NCI-H1417 (cell line): ENCODE data around the gene HLA-DQB1.
"Not testable (repeated sequence)": the region's sequence is repeated elsewhere in the genome, so short reads cannot be mapped to it uniquely, and the experiment has no call there.

ENCODE experiments used
- DNase-seq, 3 experiments: peaks; one replicate each; lab custom pipeline; 2025; lab: John Stamatoyannopoulos, UW

Gene HLA-DQB1

DNA sequence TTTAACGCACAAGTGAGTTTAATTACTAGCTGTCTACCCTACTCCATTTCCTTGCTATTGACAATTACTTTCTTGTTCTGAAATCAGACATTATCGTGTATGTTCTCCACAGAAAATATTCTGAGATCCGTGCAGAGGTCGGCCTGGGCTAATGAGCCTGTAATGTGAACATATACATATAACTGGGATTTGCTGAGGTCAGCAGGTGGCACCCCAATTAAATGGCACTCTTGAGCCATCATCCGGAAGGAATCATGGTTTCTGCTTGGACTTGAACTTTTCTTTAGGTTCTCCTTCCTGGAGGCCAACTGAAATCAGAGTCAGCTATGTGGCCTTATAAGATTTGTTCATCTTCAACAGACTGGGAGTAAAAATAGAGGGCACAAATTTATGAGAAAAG is 3.6 kb downstream of the HLA-DQB1 start:
- no peak for DNase-seq

DNA sequence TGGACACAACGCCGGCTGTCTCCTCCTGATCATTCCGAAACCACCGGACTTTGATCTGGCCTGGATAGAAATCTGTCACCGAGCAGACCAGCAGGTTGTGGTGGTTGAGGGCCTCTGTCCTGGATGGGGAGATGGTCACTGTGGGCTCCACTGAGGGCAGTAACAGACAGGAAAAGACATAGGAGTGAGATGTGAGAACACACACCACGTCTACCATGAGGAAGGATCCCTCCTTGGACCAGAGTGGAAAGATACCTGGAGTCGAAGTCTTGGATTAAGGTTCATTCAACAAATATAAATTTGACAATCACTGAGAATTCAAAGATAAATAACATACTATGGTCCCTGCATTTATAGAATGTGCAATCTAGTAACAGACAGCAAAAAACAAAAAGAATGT is 4.4 kb downstream of the HLA-DQB1 start:
- no peak for DNase-seq

DNA sequence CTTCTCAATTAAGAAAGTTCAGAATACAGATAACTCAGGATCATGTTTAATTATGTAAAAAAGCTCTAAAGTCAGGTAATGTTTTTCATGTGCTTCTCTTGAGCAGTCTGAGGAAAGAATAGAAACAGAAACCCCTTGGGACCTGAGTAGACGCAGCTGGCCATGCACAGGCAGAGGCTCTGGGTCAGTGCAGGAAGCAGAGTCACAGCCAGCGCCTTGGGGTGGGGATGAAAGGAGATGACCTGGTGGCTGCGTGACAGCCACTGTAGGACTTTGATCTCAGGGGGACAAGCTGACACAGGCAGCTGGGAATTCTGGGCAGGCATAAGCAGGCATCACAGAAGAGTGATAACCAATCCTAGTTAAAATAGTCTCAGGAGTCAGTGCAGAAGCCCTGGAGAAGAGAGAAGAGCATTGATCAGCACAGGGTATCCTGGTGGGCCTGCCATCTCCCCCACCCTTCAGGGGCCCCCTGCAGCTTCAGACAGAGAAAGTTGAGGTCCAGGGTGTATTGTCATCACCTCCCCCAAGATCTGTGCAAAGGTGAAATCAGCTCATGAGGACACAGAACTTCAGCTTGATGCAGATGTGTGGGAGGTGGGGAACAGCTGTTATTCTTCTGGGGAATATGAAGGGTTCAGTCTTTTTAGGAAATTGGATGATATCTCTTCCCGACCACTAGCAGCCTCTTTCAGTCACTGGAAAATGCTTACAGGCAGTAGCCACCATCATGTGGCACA is 6.4 kb downstream of the HLA-DQB1 start:
- no peak for DNase-seq

DNA sequence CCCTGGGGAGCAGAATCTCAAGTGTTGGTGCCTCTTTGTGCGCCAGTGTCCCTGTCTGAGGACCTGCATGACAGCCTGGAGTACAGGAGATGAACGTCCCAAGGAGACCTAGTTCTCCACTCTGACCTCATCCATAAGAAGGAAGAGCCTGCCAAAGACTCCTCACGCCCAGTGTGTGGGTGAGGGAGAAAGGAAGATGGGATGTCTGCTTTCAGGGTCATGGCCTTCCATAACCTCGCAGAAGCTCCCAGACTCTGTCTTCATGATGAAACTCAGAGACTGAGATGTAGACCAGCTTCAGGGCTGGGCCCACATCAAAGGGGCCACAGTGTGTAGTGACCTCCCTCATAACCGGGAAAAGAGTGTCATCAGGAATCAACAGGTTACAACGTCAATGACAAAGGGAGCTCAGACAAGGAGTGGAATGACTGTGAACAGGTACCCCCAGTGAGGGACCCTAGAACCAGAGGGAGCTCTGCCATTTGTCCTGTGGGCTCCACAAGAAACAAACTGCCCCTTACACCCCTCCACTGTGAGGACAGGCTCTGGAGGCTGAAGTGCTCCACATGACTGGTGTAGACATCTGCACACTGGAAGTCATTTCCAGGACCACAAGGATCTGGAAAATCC is 8.1 kb downstream of the HLA-DQB1 start:
- no peak for DNase-seq

DNA sequence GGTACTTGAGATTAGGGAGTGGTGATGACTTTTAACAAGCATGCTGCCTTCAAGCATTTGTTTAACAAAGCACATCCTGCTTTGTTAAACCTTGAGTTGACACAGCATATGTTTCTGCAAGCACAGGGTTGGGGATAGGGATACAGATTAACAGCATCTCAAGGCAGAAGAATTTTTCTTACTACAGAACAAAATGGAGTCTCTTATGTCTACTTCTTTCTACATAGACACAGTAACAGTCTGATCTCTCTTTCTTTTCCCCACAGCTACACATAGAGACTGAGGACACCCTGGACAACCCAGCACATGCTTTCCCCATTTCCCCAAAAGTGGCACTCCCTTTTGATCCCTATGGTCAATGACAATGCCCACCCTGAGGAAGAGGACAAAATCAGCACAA is 8.6 kb downstream of the HLA-DQB1 start:
- not testable (repeated sequence) for DNase-seq

DNA sequence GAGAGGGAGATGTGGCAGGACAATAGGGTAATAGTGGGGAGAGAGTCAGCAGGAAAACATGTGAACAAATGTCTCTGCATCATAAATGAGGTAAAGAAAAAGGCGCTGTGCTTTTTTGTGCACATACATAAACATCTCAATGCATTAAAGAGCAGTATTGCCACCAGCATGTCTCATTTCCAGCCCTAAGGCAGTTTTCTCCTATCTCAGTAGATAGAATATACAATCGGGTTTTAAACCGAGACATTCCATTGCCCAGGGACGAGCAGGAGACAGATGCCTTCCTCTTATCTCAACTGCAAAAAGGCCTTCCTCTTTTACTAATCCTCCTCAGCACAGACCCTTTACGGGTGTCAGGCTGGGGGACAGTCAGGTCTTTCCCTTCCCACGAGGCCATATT is 9.1 kb downstream of the HLA-DQB1 start:
- DNase-seq, result not testable (repeated sequence)

DNA sequence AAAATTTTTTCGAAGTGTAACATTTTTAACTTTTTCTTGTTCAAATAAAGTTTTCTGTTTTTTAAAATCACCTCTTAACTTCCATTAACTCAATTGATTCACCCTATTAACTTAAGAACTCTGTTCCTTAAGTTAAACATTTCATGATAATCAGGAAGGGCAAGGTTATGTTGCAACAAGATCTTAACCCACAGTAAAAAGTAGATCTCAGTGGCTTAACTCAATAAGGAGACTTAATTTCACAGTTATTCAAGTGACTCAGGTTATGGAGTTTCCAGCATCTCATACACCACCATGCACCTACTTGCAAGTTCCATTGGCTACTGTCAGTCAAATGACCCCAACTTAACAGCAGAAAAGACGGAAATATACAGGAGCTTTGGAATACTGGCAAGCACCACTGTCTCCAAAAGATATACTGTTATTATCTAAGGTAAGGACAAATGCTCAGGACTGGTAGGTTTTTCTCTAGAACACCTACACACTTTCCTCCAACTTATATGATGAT is 11.2 kb downstream of the HLA-DQB1 start:
- DNase-seq, result no peak

DNA sequence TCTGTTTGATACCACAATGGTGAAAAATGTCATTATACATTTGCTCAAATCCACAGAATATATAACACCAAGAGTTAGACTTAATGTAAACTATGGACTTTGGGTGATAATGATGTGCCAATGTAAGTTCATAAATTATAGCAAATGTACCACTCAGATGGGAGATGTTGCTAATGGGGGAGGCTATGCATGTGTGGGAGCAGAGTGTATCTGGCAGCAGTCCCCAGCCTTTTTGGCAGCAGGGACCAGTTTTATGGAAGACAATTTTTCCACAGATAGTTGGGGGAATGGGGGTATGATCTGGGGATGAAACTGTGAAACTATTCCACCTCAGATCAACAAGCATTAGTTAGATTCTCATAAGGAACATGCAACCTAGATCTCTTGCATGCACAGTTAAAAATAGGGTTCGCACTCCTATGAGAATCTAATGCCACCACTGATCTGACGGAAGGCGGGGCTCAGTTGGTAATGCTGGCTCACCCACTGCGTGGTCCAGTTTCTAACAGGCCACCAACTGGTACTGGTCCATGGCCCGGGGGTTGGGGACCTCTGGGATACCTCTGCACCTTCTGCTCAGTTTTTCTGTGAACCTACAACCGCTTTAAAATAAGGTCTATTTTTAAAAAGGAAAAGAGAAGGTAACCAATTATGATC is 21.3 kb downstream of the HLA-DQB1 start:
- no peak for DNase-seq

DNA sequence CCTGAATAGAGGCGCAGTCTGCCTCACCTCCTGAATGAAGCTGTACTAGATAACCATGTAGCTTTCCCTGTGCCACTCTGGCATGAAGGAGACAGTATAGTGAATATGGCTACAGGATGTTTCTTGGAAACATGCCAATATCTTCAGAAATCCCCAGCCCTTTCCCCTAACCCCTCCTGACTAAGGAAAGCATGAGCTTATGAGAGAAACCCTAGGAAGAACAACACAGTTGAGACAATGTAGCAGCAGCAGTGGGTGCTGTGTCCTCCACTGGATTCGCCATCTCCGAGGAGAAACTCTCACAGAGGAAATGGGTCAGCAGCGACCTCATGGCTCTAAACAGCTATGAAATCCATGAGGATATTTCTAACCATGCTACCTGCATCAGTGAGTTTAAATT is 22.6 kb downstream of the HLA-DQB1 start:
- DNase-seq, result no peak

DNA sequence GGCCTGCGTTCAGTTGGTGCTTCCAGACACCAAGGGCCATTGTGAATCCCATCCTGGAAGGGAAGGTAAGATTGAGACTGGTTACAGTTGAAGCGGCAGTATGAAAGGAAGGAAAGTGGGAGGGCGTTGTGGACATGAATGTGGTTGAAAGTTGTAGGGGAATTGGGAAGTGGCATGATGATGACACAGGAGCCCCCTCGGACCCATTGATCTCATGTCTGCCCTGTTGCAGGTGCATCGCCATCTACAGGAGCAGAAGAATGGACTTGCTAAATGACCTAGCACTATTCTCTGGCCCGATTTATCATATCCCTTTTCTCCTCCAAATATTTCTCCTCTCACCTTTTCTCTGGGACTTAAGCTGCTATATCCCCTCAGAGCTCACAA is 23.7 kb downstream of the HLA-DQB1 start:
- no peak for DNase-seq

DNA sequence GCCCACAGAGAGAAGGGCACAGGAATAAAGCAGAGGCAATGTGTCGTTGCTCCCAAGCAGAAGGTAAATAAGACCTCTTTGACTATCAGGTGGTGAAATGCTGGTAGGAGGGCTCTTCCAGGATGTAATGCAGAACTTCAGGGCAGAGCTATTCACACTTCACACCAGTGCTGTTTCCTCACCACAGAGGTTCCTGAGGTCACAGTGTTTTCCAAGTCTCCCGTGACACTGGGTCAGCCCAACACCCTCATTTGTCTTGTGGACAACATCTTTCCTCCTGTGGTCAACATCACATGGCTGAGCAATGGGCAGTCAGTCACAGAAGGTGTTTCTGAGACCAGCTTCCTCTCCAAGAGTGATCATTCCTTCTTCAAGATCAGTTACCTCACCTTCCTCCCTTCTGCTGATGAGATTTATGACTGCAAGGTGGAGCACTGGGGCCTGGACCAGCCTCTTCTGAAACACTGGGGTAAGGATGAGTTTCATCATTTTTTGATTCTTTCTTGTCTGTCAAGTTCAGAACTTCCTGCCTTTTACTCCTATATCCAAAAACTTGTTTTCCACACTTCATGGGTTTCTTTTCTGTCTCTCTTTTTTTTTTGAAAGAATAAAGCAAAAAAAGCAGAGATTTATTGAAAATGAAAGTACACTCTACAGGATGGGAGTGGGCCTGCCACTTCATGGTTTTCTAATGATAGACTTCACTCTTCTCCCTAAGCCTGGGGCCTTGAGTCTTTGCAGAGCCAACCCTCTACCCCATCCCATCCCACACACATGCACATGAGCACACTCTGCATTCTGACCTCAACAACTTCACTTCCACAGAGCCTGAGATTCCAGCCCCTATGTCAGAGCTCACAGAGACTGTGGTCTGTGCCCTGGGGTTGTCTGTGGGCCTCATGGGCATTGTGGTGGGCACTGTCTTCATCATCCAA is 24.4 kb downstream of the HLA-DQB1 start:
- not testable (repeated sequence) for DNase-seq

DNA sequence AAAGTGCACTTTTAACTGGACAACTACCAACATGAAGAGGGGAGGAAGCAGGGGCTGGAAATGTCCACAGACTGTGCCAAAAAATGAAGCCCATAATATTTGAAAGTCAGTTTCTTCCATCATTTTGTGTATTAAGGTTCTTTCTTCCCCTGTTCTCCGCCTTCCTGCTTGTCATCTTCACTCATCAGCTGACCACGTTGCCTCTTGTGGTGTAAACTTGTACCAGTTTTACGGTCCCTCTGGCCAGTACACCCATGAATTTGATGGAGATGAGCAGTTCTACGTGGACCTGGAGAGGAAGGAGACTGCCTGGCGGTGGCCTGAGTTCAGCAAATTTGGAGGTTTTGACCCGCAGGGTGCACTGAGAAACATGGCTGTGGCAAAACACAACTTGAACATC is 25.3 kb downstream of the HLA-DQB1 start:
- no peak for DNase-seq

DNA sequence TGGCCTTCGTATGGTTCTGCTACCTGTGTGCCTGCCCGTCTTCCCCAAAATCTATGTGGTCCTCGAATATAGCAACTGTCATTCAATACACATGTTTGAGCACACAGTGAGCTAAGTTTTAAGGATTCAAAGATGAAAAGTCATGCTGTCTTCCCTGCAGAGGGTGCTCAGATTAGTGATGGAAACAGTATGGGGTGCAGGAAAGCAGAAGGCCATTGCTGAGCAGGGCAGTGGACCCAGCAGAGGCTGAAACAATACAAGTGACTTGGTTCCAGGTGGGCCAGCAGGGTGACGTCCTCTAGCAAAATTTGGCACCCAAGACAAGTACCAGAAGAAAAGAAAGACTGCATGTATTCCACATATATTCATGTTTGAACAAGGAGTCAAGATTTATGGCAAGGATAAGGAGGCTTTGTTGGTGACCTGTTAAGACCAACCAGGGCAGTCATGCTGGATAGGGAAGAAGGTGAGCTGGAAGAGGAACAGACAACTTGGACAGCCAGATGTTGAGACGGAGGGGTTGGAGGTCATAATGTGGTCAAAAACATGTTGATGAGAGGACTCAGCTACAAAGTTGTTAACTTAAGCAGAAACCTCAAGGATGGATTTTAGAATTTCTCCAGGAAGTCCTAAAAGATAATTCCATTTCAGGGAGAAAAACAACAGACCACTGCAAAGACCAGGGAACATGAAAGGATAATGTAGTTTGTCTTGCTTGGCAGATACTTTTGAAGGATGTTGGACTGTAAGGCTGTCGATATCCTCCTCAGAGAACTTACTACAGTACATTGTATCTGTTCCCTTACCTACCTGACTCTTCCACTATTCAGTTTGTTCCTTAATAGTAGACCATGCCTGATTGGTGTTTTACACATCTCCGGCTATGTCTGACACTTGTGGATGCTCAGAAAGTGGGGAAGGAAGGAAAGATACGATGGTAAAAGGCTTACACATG is 26.7 kb downstream of the HLA-DQB1 start:
- DNase-seq, result no peak

DNA sequence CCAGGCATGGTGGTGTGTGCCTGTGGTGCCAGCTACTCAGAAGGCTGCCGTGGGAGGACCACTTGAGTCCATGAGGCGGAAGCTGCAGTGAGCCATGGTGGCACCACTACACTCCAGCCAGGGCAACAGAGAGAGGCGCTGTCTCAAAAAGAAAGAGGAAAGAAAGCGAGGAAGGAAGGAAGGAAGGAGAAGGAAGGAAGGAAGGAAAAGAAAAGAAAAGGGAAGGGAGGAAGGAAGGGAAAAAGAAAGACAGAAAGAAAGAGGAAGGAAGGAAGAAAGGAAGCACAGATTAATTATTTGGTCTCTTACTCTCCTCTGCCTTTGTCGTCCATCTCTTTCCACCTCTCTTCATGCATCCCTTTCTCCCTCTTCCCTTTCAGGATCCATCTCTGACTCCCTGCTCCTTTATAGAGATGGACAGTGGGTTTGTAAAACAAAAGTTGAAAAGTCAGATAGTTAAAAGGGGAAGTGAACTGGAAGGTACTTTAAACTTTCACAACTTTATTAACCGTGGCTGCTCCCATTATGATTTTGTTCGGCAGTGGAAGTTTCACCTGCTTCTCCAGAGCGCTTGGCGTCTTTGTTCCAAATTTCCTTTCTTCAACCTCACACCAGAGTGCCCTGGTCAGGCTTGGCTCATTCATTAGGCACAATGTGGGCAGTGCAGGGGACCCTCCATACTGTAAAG is 27.8 kb downstream of the HLA-DQB1 start:
- no peak for DNase-seq

DNA sequence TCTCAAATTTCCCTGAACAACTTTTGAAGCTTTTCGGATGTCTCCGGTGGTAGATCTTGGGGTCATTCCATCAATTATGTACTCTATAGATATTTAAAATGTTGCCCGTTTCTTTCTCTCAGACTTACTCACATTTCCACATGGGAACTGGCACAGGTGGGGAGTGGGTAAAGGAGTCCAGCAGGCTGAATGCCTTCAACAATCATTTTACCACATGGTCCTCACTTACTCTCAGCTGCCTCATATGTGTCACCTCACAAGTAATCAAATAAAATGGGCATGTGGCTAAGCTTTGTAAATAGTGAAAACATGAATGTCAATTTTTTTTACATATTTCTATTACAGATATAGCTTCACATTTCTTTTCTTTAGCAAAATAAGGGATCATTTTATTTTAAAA is 28.6 kb downstream of the HLA-DQB1 start:
- DNase-seq, result no peak

DNA sequence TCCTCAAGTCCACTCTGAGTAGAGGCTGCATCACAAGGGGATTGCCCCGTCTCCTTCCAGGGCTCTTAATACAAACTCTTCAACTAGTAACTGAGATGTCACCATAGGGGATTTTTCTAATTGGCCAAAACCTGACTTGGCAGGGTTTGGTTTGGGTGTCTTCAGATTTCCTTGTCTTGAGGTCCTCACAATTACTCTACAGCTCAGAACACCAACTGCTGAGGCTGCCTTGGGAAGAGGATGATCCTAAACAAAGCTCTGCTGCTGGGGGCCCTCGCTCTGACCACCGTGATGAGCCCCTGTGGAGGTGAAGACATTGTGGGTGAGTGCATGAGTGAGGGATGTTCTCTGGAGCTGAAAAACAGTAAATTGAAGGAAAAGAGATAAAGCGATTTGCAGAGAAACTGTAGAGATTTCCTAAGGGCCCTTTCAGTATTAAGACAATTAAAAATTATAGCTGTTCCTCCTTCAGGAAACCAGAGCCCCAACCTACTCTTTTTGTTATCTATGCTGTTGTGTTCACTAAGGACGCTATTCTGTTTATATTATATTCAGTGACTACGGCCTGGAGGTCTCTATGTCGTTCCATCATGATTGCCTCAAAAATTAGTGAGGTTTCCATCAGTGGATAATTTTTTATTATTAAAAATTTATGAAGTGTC is 29.1 kb downstream of the HLA-DQB1 start, which contains the start of gene HLA-DQA1:
Gene HLA-DQA1 (plus strand): TSS at position 188 of the 662 bp plus-strand sequence. CDS start 53 bp downstream, at position 241.
- no peak for DNase-seq

DNA sequence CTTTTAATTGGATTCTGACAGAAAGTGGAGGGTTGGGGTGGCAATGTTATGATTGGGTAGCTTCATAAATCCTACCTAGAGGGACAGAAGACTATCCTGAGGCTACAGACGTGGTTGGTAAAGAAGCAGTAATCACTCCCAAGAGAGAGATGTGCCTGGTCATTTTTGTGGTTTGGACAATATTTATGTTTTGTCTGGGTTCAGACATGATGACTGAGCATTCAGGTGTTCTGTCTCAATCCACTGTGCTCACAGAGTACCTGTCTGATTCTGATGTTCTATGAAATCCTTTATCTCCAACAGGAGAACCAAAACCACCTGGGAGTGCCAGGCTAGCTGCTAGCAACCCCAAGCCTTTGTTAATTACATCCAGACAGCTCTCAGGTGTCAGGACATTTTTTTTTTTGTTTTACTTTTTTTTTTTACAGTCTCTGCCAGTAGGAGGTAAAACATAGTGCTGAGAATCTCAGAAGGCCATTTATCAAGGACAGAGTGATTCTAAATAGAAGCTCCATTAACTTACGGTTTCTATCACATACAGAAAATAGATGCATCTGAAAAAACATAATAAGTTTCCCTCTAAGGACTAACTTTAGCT is 30.8 kb downstream of the HLA-DQB1 start:
- no peak for DNase-seq

DNA sequence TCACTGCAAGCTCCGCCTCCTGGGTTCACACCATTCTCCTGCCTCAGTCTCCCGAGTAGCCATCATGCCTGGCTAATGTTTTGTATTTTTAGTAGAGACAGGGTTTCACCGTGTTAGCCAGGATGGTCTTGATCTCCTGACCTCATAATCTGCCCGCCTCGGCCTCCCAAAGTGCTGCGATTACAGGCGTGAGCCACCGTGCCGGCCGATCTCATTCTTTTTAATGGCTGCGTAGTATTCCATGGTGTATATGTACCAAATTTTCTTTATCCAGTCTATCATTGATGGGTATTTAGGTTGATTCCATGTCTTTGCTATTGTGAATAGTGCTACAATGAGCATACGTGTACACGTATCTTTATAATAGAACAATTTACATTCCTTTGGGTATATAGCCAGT is 36.7 kb downstream of the HLA-DQB1 start:
- DNase-seq, result not testable (repeated sequence)

DNA sequence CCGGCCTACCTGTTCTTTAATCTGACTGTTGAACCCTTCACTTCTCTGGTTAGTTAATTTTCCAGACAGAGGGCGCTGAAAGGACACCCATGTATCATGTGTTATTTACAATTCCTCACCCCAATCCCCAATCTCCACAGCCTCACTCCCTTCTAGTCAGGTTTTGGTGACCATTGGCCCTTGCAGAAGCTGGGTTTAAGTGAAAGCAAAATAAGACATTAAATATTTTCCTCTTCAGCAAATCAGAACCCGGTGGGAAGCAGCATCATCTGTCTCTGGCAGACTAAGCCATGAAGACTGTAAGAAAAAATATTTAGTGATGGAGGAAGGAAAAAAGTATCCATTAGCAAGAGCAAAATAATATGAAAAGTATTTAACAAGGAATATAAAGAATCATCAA is 38.6 kb downstream of the HLA-DQB1 start:
- no peak for DNase-seq
